Measurements from ENCODE around the gene ANK2.

Gene ANK2

DNA sequence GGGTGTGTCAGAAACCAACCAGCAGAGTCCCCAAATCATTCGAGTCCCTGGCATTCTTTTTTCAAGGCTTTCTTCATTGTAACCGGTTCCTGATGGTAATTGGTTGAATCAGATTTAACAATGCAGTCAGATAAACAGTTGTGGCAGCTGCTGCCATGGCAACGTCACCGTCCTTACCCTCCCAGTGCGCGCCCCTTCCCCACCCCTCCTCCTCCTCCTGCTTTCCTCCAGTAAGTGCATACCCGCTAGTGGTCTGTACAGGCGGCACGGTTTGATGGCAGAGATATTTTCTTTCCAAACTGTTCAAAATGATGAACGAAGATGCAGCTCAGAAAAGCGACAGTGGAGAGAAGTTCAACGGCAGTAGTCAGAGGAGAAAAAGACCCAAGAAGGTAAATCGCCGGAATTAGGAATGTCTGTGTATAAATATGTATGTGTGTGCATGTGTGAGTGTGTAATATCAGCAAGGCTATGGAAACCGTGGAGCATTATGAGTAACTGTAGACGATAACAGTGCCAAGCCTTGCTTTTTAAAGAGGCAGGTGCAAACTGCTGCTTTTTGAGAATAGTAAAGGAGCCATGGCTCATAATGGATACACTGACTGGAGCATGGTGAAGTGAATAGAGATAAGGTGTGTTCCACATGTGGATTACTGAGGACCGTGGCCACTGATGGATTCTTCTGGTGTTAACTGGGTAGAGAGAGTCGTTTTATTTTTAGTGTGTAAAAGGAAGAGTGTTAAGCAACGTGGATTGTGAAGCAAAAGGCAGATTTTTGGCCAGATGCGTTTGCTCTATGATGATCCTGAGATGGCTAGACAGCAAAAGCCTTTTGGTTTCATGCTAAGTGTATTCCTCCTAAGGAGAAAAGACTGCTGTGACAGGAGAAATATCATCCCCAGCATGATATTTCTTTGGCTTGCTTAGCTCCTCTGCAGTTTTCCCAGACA is at the start of gene ANK2:
ANK2 (plus strand) TSS at position 233 of the 950 bp plus-strand sequence; CDS start at position 309, 76 bp downstream.
- DNase-seq (ENCODE audit: low read depth, low spot score): peak; percentile 36
- H3K4me3 ChIP-seq (ENCODE audit: low read depth, low read length): peak within 1 kb of the TSS; percentile 27
- TF ChIP-seq CTCF (IDR thresholded peaks at IDR 0.05; ENCODE audit: low read depth, low read length): no peak
- in situ Hi-C loops (cut with HindIII; ENCODE audit: low sequenced_read_pairs): no loop called here

GRCh38 chr4:113003841-113004240 is 45.6 kb upstream of the ANK2 start:
- no peak for TF ChIP-seq CTCF (IDR thresholded peaks at IDR 0.05; ENCODE audit: low read depth, low read length)
- in situ Hi-C loops (cut with HindIII; ENCODE audit: low sequenced_read_pairs): no loop called here
- no peak overlapping the region for H3K4me3 ChIP-seq (ENCODE audit: low read depth, low read length)
- peak; percentile 27 for DNase-seq (ENCODE audit: low read depth, low spot score)

- TF ChIP-seq CTCF (IDR thresholded peaks at IDR 0.05; ENCODE audit: low read depth, low read length): no peak
- no peak for DNase-seq (ENCODE audit: low read depth, low spot score)
- H3K4me3 ChIP-seq (ENCODE audit: low read depth, low read length): no peak overlapping the region
- in situ Hi-C loops (cut with HindIII; ENCODE audit: low sequenced_read_pairs): no loop called here
Observed at GRCh38 chr4:113004655-113005054, 44.8 kb upstream of the ANK2 start.

DNA sequence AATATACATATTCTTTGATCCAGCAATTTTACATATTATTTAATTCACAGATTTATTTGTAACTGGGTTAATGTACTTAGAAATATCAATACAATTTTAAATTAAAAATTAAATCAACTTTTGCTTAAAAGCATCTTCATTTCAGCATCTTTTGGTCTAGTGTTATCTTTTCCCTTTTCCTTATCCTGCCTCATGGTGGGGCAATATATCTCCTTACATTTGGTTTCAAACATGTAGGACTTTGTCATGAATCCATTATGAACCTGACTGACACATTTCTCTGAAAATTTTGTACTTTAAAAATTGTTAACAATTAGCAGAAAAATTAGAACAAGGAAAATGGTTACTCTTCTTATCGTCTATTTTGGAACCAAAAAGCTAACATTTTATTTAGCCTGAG is 42.8 kb upstream of the ANK2 start:
- DNase-seq (ENCODE audit: low read depth, low spot score): no peak
- no peak for TF ChIP-seq CTCF (IDR thresholded peaks at IDR 0.05; ENCODE audit: low read depth, low read length)
- no peak overlapping the region for H3K4me3 ChIP-seq (ENCODE audit: low read depth, low read length)
- in situ Hi-C loops (cut with HindIII; ENCODE audit: low sequenced_read_pairs): no loop called here

DNA sequence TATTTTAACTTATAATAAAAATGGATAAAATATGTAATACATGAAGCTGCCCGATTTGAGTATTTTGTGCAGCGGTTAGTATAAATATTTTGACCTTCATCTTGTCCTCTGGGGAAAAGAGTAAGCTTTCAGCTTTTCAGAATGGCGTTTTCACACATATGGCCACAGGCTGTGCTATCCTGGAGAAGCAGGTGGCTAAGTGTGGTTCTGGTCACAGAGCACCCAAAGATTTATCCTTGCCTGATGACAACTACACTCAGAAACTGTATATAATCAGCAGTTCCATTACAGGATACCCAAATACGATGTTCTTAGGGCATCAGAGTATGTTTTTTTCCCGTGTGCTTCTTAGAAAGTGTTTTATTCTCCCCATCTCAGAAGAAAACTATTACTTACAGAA is 42.3 kb upstream of the ANK2 start:
- no peak for DNase-seq (ENCODE audit: low read depth, low spot score)
- in situ Hi-C loops (cut with HindIII; ENCODE audit: low sequenced_read_pairs): no loop called here
- TF ChIP-seq CTCF (IDR thresholded peaks at IDR 0.05; ENCODE audit: low read depth, low read length): no peak
- no peak overlapping the region for H3K4me3 ChIP-seq (ENCODE audit: low read depth, low read length)

DNA sequence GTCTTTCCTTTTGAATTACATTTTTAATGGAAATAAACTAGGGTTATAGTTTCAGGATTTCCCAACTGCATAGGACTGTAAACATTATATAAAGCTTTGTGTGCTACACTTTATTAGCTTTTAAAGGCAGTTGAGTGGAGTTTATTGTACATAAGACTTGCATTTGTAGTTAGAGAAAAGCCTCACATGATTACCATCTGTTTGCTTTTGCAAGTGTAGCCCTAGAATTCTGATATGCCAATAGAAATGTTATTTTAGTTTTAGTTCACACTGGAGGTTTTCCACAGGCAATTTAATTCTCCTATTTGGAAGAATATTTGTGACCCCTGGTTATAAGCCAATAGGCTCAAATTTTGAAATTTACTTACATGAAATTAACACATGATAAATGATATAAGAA is 41.3 kb upstream of the ANK2 start:
- no peak overlapping the region for H3K4me3 ChIP-seq (ENCODE audit: low read depth, low read length)
- no peak for DNase-seq (ENCODE audit: low read depth, low spot score)
- TF ChIP-seq CTCF (IDR thresholded peaks at IDR 0.05; ENCODE audit: low read depth, low read length): no peak
- in situ Hi-C loops (cut with HindIII; ENCODE audit: low sequenced_read_pairs): no loop called here
